Endodermal cell (in vitro differentiated cells): Measurements from ENCODE around the gene OPRM1. TPM values are rescaled to one million over a fixed set of nuclear protein-coding genes. Genes with fewer than 3 reads are reported as not detected.

Experiments
- DNase-seq: peaks from one replicate; pipeline ENCODE4 v3.0.0-alpha.2; 2017
- H3K27ac ChIP-seq: 2 replicates; pipeline ENCODE4 v1.5.1; 2013; ENCODE audit warnings: mild to moderate bottlenecking, low read depth, low read length, moderate library complexity
- H3K27me3 ChIP-seq: 2 replicates; pipeline ENCODE4 v1.6.1; 2013; ENCODE audit warnings: mild to moderate bottlenecking, low read length, moderate library complexity; ENCODE audit not compliant: insufficient read depth, control insufficient read depth, poor library complexity, severe bottlenecking
- H3K36me3 ChIP-seq: 2 replicates; pipeline ENCODE4 v1.7.0; 2013; ENCODE audit warnings: mild to moderate bottlenecking, low read length, moderate library complexity; ENCODE audit not compliant: control insufficient read depth, insufficient read depth
- H3K4me1 ChIP-seq: one replicate; pipeline ENCODE4 v1.7.0; 2013; ENCODE audit warnings: low read length; ENCODE audit not compliant: control insufficient read depth, insufficient read depth
- H3K4me3 ChIP-seq: 2 replicates; pipeline ENCODE4 v1.5.1; 2013; ENCODE audit warnings: mild to moderate bottlenecking, low read length, moderate library complexity
- H3K9ac ChIP-seq: 2 replicates; pipeline ENCODE4 v1.6.1; 2013; ENCODE audit warnings: mild to moderate bottlenecking, low read length, moderate library complexity; ENCODE audit not compliant: poor library complexity, severe bottlenecking; ENCODE audit errors: extremely low read depth
- H3K9me3 ChIP-seq: 2 replicates; pipeline ENCODE4 v1.6.1; 2013; ENCODE audit warnings: mild to moderate bottlenecking, low read length, moderate library complexity; ENCODE audit not compliant: control insufficient read depth
- H3K27ac Mint-ChIP-seq: 2 replicates; pipeline ENCODE4 v1.8.0; 2020; ENCODE audit warnings: mixed read lengths
- H3K27me3 Mint-ChIP-seq: 2 replicates; pipeline ENCODE4 v1.8.0; 2021; ENCODE audit warnings: mild to moderate bottlenecking, mixed read lengths; ENCODE audit not compliant: insufficient read depth
- H3K36me3 Mint-ChIP-seq: 2 replicates; pipeline ENCODE4 v1.8.0; 2020; ENCODE audit warnings: low read depth, mixed read lengths
- H3K4me1 Mint-ChIP-seq: 2 replicates; pipeline ENCODE4 v1.8.0; 2020; ENCODE audit warnings: mixed read lengths
- H3K4me3 Mint-ChIP-seq: 2 replicates; pipeline ENCODE4 v1.8.0; 2020; ENCODE audit warnings: mild to moderate bottlenecking, moderate library complexity, mixed read lengths
- H3K9me3 Mint-ChIP-seq: 2 replicates; pipeline ENCODE4 v1.8.0; 2020; ENCODE audit warnings: mild to moderate bottlenecking, mixed read lengths
- WGBS, 2 experiments: methylation state at CpG; one replicate each; pipeline versions ENCODE4 v1.1.5 to v1.1.7; 2013; ENCODE audit warnings: missing lambda C conversion rate in 2 of 2, mixed read lengths in 1 of 2; ENCODE audit not compliant: insufficient coverage in 1 of 2, insufficient read length in 1 of 2; 5-methylcytosine and 5-hydroxymethylcytosine counted together
- total RNA-seq, 2 donors: library from RNA; stranded (reverse); fragmentation: NEBNext Ultra II Directional in 1 of 2; extraction: Animal tissue kit (Norgen Biotek cat#: 25700) in 1 of 2; gene quantifications; 2 replicates in 1 of 2; 3 replicates in 1 of 2; pipeline ENCODE4 v1.2.1, GENCODE V29; 2021
- TF ChIP-seq, protein P1 (sequence below): fragments of 200-600 bp; sonication (generic); conservative IDR thresholded peaks from 2 replicates; pipeline ENCODE4 v1.5.0; 2021; ENCODE audit warnings: antibody characterized with exemption, mild to moderate bottlenecking

OPRM1 gene
- total RNA-seq, 2 donors from 2014 or later = not detected

DNA sequence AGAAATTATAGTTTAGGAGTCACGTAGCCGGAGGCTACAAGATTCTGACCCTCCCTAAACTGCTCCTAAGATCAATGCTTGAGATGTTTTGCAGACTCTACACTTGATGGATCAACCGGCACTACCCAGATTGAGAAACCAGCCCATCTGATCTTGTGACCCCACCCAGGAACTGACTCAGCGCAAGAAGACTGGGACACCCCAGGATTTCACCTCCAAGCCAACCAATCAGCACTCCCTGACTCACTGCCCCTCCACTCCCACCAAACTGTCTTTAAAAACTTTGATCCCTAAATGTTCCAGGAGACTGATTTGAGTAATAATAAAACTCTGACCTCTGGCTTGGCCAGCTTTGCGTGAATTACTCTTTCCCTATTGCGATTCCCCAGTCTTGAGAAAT lies 99.8 kb downstream of the OPRM1 start:
- H3K9me3 ChIP-seq = no peaks in the 10 kb centered on the region
- no peak overlapping the region for H3K9ac ChIP-seq
- no peak for DNase-seq
- no peak overlapping the region for H3K4me3 Mint-ChIP-seq
- no peaks in the 10 kb centered on the region for H3K27me3 Mint-ChIP-seq
- TF ChIP-seq, protein P1, sequence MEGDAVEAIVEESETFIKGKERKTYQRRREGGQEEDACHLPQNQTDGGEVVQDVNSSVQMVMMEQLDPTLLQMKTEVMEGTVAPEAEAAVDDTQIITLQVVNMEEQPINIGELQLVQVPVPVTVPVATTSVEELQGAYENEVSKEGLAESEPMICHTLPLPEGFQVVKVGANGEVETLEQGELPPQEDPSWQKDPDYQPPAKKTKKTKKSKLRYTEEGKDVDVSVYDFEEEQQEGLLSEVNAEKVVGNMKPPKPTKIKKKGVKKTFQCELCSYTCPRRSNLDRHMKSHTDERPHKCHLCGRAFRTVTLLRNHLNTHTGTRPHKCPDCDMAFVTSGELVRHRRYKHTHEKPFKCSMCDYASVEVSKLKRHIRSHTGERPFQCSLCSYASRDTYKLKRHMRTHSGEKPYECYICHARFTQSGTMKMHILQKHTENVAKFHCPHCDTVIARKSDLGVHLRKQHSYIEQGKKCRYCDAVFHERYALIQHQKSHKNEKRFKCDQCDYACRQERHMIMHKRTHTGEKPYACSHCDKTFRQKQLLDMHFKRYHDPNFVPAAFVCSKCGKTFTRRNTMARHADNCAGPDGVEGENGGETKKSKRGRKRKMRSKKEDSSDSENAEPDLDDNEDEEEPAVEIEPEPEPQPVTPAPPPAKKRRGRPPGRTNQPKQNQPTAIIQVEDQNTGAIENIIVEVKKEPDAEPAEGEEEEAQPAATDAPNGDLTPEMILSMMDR = no peak
- WGBS, 2 experiments = 91 to 94% methylated on average over 5 to 6 of the region's 6 CpGs
- H3K9me3 Mint-ChIP-seq = no peaks in the 10 kb centered on the region
- no peaks in the 10 kb centered on the region for H3K27me3 ChIP-seq
- H3K27ac Mint-ChIP-seq = no peak overlapping the region
- no peak overlapping the region for H3K27ac ChIP-seq
- no peaks in the 10 kb centered on the region for H3K4me1 ChIP-seq
- peaks cover 2% of the 10 kb centered on the region for H3K4me1 Mint-ChIP-seq
- no peak overlapping the region for H3K4me3 ChIP-seq
- H3K36me3 Mint-ChIP-seq = no peaks in the 10 kb centered on the region
- no peaks in the 10 kb centered on the region for H3K36me3 ChIP-seq

DNA sequence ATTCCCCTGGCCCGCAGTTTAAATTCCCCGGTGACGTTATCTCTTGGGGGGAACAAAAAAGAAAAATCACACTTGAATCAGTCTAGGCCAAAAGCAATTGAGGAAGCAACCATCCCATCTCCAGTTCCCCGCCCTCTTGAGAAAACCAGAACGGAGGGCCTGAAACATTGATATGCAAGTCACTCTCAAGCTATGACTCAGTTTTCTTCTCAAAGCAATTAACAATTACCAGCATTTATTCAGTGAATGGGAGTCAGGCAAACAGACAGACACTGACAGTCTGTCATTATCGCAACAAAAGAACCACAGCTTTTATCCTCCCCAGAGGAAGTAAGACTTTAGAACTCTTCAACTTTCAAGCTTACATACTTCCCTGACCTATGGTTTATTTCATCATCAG lies 100.9 kb downstream of the OPRM1 start:
- no peaks in the 10 kb centered on the region for H3K36me3 ChIP-seq
- no peaks in the 10 kb centered on the region for H3K27me3 ChIP-seq
- H3K9me3 ChIP-seq = no peaks in the 10 kb centered on the region
- H3K27ac ChIP-seq = no peak overlapping the region
- Mint-ChIP-seq H3K27ac (no peak overlapping the region), H3K36me3 (no peaks in the 10 kb centered on the region), H3K4me3 (no peak overlapping the region), H3K27me3 (no peaks in the 10 kb centered on the region), H3K9me3 (no peaks in the 10 kb centered on the region), H3K4me1 (peaks cover 2% of the 10 kb centered on the region)
- H3K9ac ChIP-seq = no peak overlapping the region
- H3K4me1 ChIP-seq = no peaks in the 10 kb centered on the region
- no peak overlapping the region for H3K4me3 ChIP-seq
- 79% methylated on average over 6 of the region's 6 CpGs; no CpG with 5 or more reads in 1 of the 2 experiments for WGBS, 2 experiments
- TF ChIP-seq, protein P1 = no peak
- DNase-seq = no peak

DNA sequence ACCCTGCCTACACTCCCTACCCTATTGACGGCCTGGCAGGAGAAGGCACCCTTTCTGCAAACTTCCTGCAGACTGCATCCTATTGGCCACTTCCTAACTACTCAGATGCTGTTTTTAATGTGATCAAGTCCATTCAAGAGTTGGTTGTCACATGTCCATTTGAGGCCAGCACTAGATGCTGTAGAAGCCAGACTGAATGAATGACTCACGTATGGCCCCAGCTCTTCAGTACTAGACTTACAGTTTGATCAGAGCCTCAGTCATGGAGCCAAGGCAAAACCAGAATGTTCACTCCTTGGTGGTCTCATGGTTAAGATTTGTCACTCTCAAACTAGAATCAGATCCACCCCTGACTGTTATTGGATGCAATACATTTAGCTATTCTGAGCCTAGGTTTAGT lies 101.7 kb downstream of the OPRM1 start:
- Histone ChIP-seq H3K27me3 (no peaks in the 10 kb centered on the region), H3K9ac (no peak overlapping the region), H3K9me3 (no peaks in the 10 kb centered on the region), H3K4me1 (no peaks in the 10 kb centered on the region), H3K4me3 (no peak overlapping the region), H3K36me3 (no peaks in the 10 kb centered on the region), H3K27ac (no peak overlapping the region)
- H3K9me3 Mint-ChIP-seq = no peaks in the 10 kb centered on the region
- H3K36me3 Mint-ChIP-seq = no peaks in the 10 kb centered on the region
- H3K27ac Mint-ChIP-seq = no peak overlapping the region
- TF ChIP-seq, protein P1 = no peak
- H3K4me3 Mint-ChIP-seq = no peak overlapping the region
- DNase-seq = no peak
- peaks cover 2% of the 10 kb centered on the region for H3K4me1 Mint-ChIP-seq
- 71 to 81% methylated on average over 2 of the region's 2 CpGs for WGBS, 2 experiments
- H3K27me3 Mint-ChIP-seq = no peaks in the 10 kb centered on the region
